Calu3 (cell line): ENCODE data around the gene EMILIN3. TPM values are rescaled to one million over a fixed set of nuclear protein-coding genes. Genes with fewer than 3 reads are reported as not detected.

Source experiments
- BruUV-seq: library from RNA; stranded (reverse); fragments of 400-500 nt; replicated peaks from 2 replicates; lab custom pipeline; 2021; lab: Mats Ljungman, UMichigan
- CTCF ChIA-PET: fragments of 300-600 bp; sonication (Branson Sonifier 250); formaldehyde crosslinking; loops from one replicate; lab custom pipeline; 2022; ENCODE audit warnings: antibody characterized with exemption; lab: Charles Lee
- DNase-seq: peaks from one replicate; pipeline ENCODE4 v3.0.0; 2022
- H3K27ac Mint-ChIP-seq: one replicate; pipeline ENCODE4 v1.8.0; 2022; ENCODE audit warnings: mixed read lengths; ENCODE audit not compliant: unreplicated experiment
- H3K27me3 Mint-ChIP-seq: one replicate; pipeline ENCODE4 v1.8.0; 2022; ENCODE audit warnings: mixed read lengths; ENCODE audit not compliant: unreplicated experiment
- H3K36me3 Mint-ChIP-seq: one replicate; pipeline ENCODE4 v1.8.0; 2022; ENCODE audit warnings: mild to moderate bottlenecking, moderate library complexity, mixed read lengths; ENCODE audit not compliant: insufficient read depth, unreplicated experiment
- H3K4me1 Mint-ChIP-seq: one replicate; pipeline ENCODE4 v1.8.0; 2022; ENCODE audit warnings: mild to moderate bottlenecking, low read depth, mixed read lengths; ENCODE audit not compliant: unreplicated experiment
- H3K4me3 Mint-ChIP-seq: one replicate; pipeline ENCODE4 v1.8.0; 2022; ENCODE audit warnings: mild to moderate bottlenecking, low read depth, moderate library complexity, mixed read lengths; ENCODE audit not compliant: unreplicated experiment
- H3K9me3 Mint-ChIP-seq: one replicate; pipeline ENCODE4 v1.8.0; 2022; ENCODE audit warnings: low read depth, mixed read lengths; ENCODE audit not compliant: unreplicated experiment
- CTCF ChIP-seq: fragments of 200-600 bp; IDR thresholded peaks from one replicate; pipeline ENCODE4 v1.8.0; 2022; ENCODE audit warnings: antibody characterized with exemption; ENCODE audit not compliant: unreplicated experiment
- intact Hi-C: fragments of 100-400 bp; cut with micrococcal nuclease; formaldehyde crosslinking; loops from one replicate; pipeline ENCODE4 v1.10.0; 2022; ENCODE audit not compliant: unreplicated experiment
- total RNA-seq: library from RNA; stranded (reverse); gene quantifications from 2 replicates; pipeline ENCODE4 v1.2.3, GENCODE V29; 2022

Gene EMILIN3
- total RNA-seq, 1 experiment from 2014 or later: not detected

- TF ChIP-seq CTCF: no peak
- CTCF ChIA-PET: no interaction called here
- Mint-ChIP-seq H3K9me3 (no peaks in the 10 kb centered on the region), H3K4me1 (peaks cover 7% of the 10 kb centered on the region), H3K27me3 (peaks cover 100% of the 10 kb centered on the region), H3K36me3 (no peaks in the 10 kb centered on the region), H3K27ac (no peak overlapping the region), H3K4me3 (no peak overlapping the region)
- intact Hi-C loops: no loop called here
- no TSS peak for BruUV-seq
- DNase-seq: no peak
Observed at GRCh38 chr20:41376349-41376748, 9.7 kb upstream of the EMILIN3 start.

- no peaks in the 10 kb centered on the region for H3K9me3 Mint-ChIP-seq
- H3K27ac Mint-ChIP-seq: no peak overlapping the region
- intact Hi-C loops: no loop called here
- peaks cover 7% of the 10 kb centered on the region for H3K4me1 Mint-ChIP-seq
- no peak for DNase-seq
- CTCF ChIA-PET: no interaction called here
- peaks cover 100% of the 10 kb centered on the region for H3K27me3 Mint-ChIP-seq
- TF ChIP-seq CTCF: no peak
- no peaks in the 10 kb centered on the region for H3K36me3 Mint-ChIP-seq
- no TSS peak for BruUV-seq
- H3K4me3 Mint-ChIP-seq: no peak overlapping the region
Observed at GRCh38 chr20:41375846-41376245, 9.2 kb upstream of the EMILIN3 start.

- CTCF ChIA-PET: no interaction called here
- Mint-ChIP-seq H3K4me3 (no peak overlapping the region), H3K36me3 (no peaks in the 10 kb centered on the region), H3K27me3 (peaks cover 100% of the 10 kb centered on the region), H3K4me1 (peaks cover 7% of the 10 kb centered on the region), H3K9me3 (no peaks in the 10 kb centered on the region), H3K27ac (no peak overlapping the region)
- intact Hi-C loops: no loop called here
- BruUV-seq: no TSS peak
- TF ChIP-seq CTCF: no peak
- no peak for DNase-seq
Observed at GRCh38 chr20:41373931-41374920, 7.6 kb upstream of the EMILIN3 start.

GRCh38 chr20:41373251-41373783, 6.7 kb upstream of the EMILIN3 start:
- H3K4me1 Mint-ChIP-seq: peaks cover 7% of the 10 kb centered on the region
- DNase-seq: no peak
- CTCF ChIA-PET: no interaction called here
- H3K27me3 Mint-ChIP-seq: peaks cover 100% of the 10 kb centered on the region
- no TSS peak for BruUV-seq
- no peaks in the 10 kb centered on the region for H3K9me3 Mint-ChIP-seq
- intact Hi-C loops: no loop called here
- no peaks in the 10 kb centered on the region for H3K36me3 Mint-ChIP-seq
- H3K4me3 Mint-ChIP-seq: no peak overlapping the region
- no peak for TF ChIP-seq CTCF
- H3K27ac Mint-ChIP-seq: no peak overlapping the region
